ENCODE data around the gene GPC6.

Gene GPC6

GRCh38 chr13:94408314-94409036 is 1181.9 kb downstream of the GPC6 start:
- DNase-seq = no peak

GRCh38 chr13:94411747-94412146 is 1185.1 kb downstream of the GPC6 start:
- no peak for DNase-seq

- no peak for DNase-seq
Measured at GRCh38 chr13:94412870-94413597, 1186.4 kb downstream of the GPC6 start.

- no peak for DNase-seq
Measured at GRCh38 chr13:94413598-94413944, 1187.0 kb downstream of the GPC6 start.

GRCh38 chr13:94414141-94414540 is 1187.5 kb downstream of the GPC6 start:
- DNase-seq = no peak

- no peak for DNase-seq
Measured at GRCh38 chr13:94414708-94415107, 1188.1 kb downstream of the GPC6 start.

GRCh38 chr13:94415500-94416237 is 1189.1 kb downstream of the GPC6 start:
- no peak for DNase-seq

GRCh38 chr13:94416454-94417080 is 1190.0 kb downstream of the GPC6 start:
- DNase-seq = no peak

GRCh38 chr13:94417294-94417693 is 1190.7 kb downstream of the GPC6 start:
- no peak for DNase-seq

GRCh38 chr13:94419304-94419924 is 1192.8 kb downstream of the GPC6 start:
- DNase-seq = no peak

- no peak for DNase-seq
Measured at GRCh38 chr13:94419925-94420305, 1193.3 kb downstream of the GPC6 start.

GRCh38 chr13:94427313-94427953 is 1200.8 kb downstream of the GPC6 start:
- DNase-seq = no peak

- DNase-seq = no peak
Measured at GRCh38 chr13:94431574-94431973, 1205.0 kb downstream of the GPC6 start.

- DNase-seq = no peak
Measured at GRCh38 chr13:94431987-94432386, 1205.4 kb downstream of the GPC6 start.

- no peak for DNase-seq
Measured at GRCh38 chr13:94433055-94433961, 1206.7 kb downstream of the GPC6 start.

- DNase-seq = peak in 1 of 2 experiments; percentile 46
Measured at GRCh38 chr13:94435604-94436226, 1209.1 kb downstream of the GPC6 start.

GRCh38 chr13:94444826-94445225 is 1218.2 kb downstream of the GPC6 start:
- no peak for DNase-seq

- DNase-seq = no peak
Measured at GRCh38 chr13:94454334-94454733, 1227.7 kb downstream of the GPC6 start.

- no peak for DNase-seq
Measured at GRCh38 chr13:94454906-94455305, 1228.3 kb downstream of the GPC6 start.

- DNase-seq = no peak
Measured at GRCh38 chr13:94455414-94455813, 1228.8 kb downstream of the GPC6 start.
